ENCODE measurements around the gene CHST3. TPM values are rescaled to one million over a fixed set of nuclear protein-coding genes. Genes with fewer than 3 reads are reported as not detected.

CHST3 gene
- total RNA-seq, 4 donors from 2014 or later, result 8.6 to 16.9 (median 14.0) TPM

DNA sequence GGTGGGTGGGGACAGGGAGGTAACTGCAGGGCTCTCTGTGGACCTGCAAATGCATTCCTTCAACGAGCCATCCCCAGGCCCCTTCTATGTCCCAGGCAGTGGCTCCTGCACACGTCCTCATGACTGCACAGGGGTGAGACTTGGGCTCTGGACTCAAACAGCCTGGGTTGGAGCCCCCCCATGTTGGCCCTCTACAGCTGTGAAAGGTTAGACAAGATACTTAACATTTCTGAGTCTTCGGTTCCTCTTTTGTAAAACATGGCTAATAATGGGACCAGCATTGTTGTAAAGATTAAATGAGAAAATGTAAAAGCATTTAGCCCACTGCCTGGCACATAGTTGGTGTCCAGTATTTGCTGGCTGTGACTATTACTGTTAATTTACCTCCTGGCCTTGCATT lies 41.8 kb downstream of the CHST3 start:
- H3K9me3 ChIP-seq, result no peaks in the 10 kb centered on the region
- no peak overlapping the region for H3K27ac ChIP-seq
- H3K36me3 ChIP-seq, result peaks cover 13 to 16% of the 10 kb centered on the region in 2 donors
- no peak overlapping the region for H3K4me3 ChIP-seq (replicated peaks in 1 of 3)
- WGBS, 2 donors, result 82 to 88% methylated on average over 3 of the region's 3 CpGs
- H3K27me3 ChIP-seq, result no peaks in the 10 kb centered on the region
- H3K4me1 ChIP-seq, result peaks cover 3 to 30% of the 10 kb centered on the region in 2 donors
- DNase-seq, result no peak
- no peak for TF ChIP-seq POLR2A (IDR thresholded peaks at IDR 0.05)
- TF ChIP-seq, protein P1, sequence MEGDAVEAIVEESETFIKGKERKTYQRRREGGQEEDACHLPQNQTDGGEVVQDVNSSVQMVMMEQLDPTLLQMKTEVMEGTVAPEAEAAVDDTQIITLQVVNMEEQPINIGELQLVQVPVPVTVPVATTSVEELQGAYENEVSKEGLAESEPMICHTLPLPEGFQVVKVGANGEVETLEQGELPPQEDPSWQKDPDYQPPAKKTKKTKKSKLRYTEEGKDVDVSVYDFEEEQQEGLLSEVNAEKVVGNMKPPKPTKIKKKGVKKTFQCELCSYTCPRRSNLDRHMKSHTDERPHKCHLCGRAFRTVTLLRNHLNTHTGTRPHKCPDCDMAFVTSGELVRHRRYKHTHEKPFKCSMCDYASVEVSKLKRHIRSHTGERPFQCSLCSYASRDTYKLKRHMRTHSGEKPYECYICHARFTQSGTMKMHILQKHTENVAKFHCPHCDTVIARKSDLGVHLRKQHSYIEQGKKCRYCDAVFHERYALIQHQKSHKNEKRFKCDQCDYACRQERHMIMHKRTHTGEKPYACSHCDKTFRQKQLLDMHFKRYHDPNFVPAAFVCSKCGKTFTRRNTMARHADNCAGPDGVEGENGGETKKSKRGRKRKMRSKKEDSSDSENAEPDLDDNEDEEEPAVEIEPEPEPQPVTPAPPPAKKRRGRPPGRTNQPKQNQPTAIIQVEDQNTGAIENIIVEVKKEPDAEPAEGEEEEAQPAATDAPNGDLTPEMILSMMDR (IDR thresholded peaks at IDR 0.05), result no peak
- intact Hi-C loops (cut with DNase I), result no loop called here

DNA sequence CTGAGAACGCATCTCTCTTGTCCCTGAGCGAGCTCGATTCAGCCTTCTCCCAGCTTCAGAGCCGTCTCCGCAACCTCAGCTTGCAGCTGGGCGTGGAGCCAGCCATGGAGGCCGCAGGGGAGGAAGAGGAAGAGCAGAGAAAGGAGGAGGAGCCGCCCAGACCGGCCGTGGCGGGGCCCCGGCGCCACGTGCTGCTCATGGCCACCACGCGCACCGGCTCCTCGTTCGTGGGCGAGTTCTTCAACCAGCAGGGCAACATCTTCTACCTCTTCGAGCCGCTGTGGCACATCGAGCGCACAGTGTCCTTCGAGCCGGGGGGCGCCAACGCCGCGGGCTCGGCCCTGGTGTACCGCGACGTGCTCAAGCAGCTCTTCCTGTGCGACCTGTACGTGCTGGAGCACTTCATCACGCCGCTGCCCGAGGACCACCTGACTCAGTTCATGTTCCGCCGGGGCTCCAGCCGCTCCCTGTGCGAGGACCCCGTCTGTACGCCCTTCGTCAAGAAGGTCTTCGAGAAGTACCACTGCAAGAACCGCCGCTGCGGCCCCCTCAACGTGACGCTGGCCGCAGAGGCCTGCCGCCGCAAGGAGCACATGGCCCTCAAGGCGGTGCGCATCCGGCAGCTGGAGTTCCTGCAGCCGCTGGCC lies 43.2 kb downstream of the CHST3 start:
- TF ChIP-seq POLR2A (IDR thresholded peaks at IDR 0.05), result no peak
- TF ChIP-seq, protein P1 (IDR thresholded peaks at IDR 0.05), result no peak
- intact Hi-C loops (cut with DNase I), result no loop called here
- 82 to 96% methylated on average over 28 to 59 of the region's 59 CpGs for WGBS, 2 donors
- no peak for DNase-seq
- H3K27ac ChIP-seq, result no peak overlapping the region
- H3K36me3 ChIP-seq, result peaks cover 13 to 16% of the 10 kb centered on the region in 2 donors
- no peak overlapping the region for H3K4me3 ChIP-seq (replicated peaks in 1 of 3)
- no peaks in the 10 kb centered on the region for H3K9me3 ChIP-seq
- peaks cover 3 to 27% of the 10 kb centered on the region in 2 donors for H3K4me1 ChIP-seq
- no peaks in the 10 kb centered on the region for H3K27me3 ChIP-seq

DNA sequence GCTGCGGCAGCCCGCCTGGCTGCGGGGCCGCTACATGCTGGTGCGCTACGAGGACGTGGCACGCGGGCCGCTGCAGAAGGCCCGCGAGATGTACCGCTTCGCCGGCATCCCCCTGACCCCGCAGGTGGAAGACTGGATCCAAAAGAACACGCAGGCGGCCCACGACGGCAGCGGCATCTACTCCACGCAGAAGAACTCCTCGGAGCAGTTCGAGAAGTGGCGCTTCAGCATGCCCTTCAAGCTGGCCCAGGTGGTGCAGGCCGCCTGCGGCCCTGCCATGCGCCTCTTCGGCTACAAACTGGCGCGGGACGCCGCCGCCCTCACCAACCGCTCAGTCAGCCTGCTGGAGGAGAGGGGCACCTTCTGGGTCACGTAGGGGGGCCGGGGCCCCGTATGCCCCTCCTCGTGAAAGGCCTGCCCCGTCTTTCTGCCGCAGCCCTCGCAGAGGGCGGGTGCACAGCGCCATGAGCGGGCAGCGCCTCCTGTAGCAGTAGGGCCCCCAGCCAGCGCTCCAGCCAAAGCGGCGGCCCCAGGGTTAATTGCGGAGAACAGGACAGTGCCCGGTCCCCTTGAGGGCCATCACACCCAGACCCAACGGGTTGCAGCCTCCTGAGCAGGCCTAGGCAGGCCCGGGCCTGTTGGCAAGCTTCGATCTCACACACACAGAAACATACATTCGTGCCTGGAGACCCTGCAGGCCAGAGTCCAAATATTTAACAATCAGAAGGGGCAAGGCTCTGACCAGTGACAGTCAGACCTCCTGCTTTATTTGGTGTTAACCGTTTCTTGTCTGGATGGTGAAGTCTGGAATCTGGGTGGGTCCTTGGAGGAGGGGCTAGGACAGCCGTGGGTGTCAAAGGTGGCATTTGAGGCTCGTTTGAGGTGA lies 44.1 kb downstream of the CHST3 start:
- peaks cover 13 to 16% of the 10 kb centered on the region in 2 donors for H3K36me3 ChIP-seq
- no peak for DNase-seq
- no peak overlapping the region for H3K4me3 ChIP-seq (replicated peaks in 1 of 3)
- intact Hi-C loops (cut with DNase I), result no loop called here
- H3K9me3 ChIP-seq, result no peaks in the 10 kb centered on the region
- no peaks in the 10 kb centered on the region for H3K27me3 ChIP-seq
- peaks cover 3 to 27% of the 10 kb centered on the region in 2 donors for H3K4me1 ChIP-seq
- TF ChIP-seq POLR2A (IDR thresholded peaks at IDR 0.05), result no peak
- TF ChIP-seq, protein P1 (IDR thresholded peaks at IDR 0.05), result no peak
- 63 to 91% methylated on average over 7 to 43 of the region's 58 CpGs for WGBS, 2 donors
- H3K27ac ChIP-seq, result peak overlapping the region; percentile 47 to 78 (median 73)

DNA sequence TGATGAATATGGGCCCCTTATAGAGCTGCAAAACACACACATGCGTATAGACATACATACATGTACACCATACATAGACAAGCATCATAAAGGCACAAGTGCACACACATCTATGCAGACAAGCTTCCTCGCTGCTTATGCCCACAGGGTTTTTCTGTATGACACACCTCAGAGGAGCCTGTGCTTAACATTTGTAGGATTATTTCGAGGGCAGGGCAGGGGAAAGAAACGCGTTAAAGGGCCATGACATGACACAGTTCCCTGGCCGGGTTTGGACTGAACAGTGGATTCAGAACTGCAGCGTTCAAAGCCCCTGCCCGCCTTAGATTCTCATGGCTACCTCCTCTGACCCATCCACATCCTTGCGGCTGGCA lies 44.8 kb downstream of the CHST3 start:
- Histone ChIP-seq H3K27ac (peak overlapping the region; percentile 47 to 78 (median 73)), H3K36me3 (peaks cover 13 to 16% of the 10 kb centered on the region in 2 donors), H3K4me3 (replicated peaks in 1 of 3) (no peak overlapping the region), H3K27me3 (no peaks in the 10 kb centered on the region), H3K4me1 (peaks cover 3 to 27% of the 10 kb centered on the region in 2 donors), H3K9me3 (no peaks in the 10 kb centered on the region)
- DNase-seq, result no peak
- intact Hi-C loops (cut with DNase I), result no loop called here
- 66 to 67% methylated on average over 9 of the region's 9 CpGs for WGBS, 2 donors
- TF ChIP-seq, protein P1 (IDR thresholded peaks at IDR 0.05), result no peak
- no peak for TF ChIP-seq POLR2A (IDR thresholded peaks at IDR 0.05)
